Panc1 (cell line): Measurements from ENCODE around the gene MAGED2. TPM values are rescaled to one million over a fixed set of nuclear protein-coding genes. Genes with fewer than 3 reads are reported as not detected.

Experiments
- ATAC-seq: fragments of 200-7000 bp; cut with Tn5 transposase; 2 replicates; pipeline ENCODE4 v1.9.1; 2020; ENCODE audit warnings: mild to moderate bottlenecking, moderate library complexity
- BruUV-seq: library from RNA; stranded (reverse); fragments of 400-500 nt; replicated peaks from 2 replicates; lab custom pipeline; 2021; lab: Mats Ljungman, UMichigan
- CTCF ChIA-PET: fragments of 300-600 bp; sonication (Branson Sonifier 250); formaldehyde crosslinking; loops from one replicate; lab custom pipeline; 2022; ENCODE audit warnings: antibody characterized with exemption; lab: Charles Lee
- POLR2A ChIA-PET: fragments of 300-600 bp; sonication (Branson Sonifier 250); formaldehyde crosslinking; loops from one replicate; lab custom pipeline; 2022; ENCODE audit warnings: antibody characterized with exemption; lab: Charles Lee
- DNase-seq: peaks from one replicate; pipeline ENCODE4 v3.0.0-alpha.2; 2010; ENCODE audit warnings: low read depth, low spot score
- H3K27ac ChIP-seq: 2 replicates; pipeline ENCODE4 v1.5.1; 2011; ENCODE audit warnings: mild to moderate bottlenecking, low read length, inconsistent platforms
- H3K27me3 ChIP-seq: fragments of 200-500 bp; sonication (Bioruptor generic); 2 replicates; pipeline ENCODE4 v1.6.0; 2014; ENCODE audit warnings: low read length, inconsistent platforms; ENCODE audit not compliant: control insufficient read depth, insufficient read depth
- H3K36me3 ChIP-seq: fragments of 200-500 bp; sonication (Bioruptor generic); 2 replicates; pipeline ENCODE4 v1.5.1; 2014; ENCODE audit warnings: inconsistent platforms, mild to moderate bottlenecking, low read length, moderate library complexity; ENCODE audit not compliant: control insufficient read depth, insufficient read depth
- H3K4me1 ChIP-seq: 2 replicates; pipeline ENCODE4 v1.5.1; 2011; ENCODE audit warnings: inconsistent platforms, mild to moderate bottlenecking, low read length, moderate library complexity; ENCODE audit not compliant: control insufficient read depth, insufficient read depth
- H3K4me3 ChIP-seq, 2 experiments: 2 replicates each; pipeline ENCODE4 v1.5.1; 2011 to 2012; ENCODE audit warnings: low read depth in 2 of 2, low read length in 2 of 2, mild to moderate bottlenecking in 2 of 2, inconsistent platforms in 1 of 2, moderate library complexity in 1 of 2
- H3K9me3 ChIP-seq: fragments of 200-500 bp; sonication (Bioruptor generic); 2 replicates; pipeline ENCODE4 v1.5.1; 2014; ENCODE audit warnings: low read depth, mild to moderate bottlenecking, inconsistent platforms, low read length, moderate library complexity; ENCODE audit not compliant: control insufficient read depth, insufficient read depth
- CTCF ChIP-seq: fragments of 450-650 bp; IDR thresholded peaks from 2 replicates; pipeline ENCODE4 v1.5.1; 2017; ENCODE audit warnings: mild to moderate bottlenecking
- POLR2AphosphoS5 ChIP-seq: IDR thresholded peaks from 2 replicates; pipeline ENCODE4 v1.6.1; 2012; ENCODE audit warnings: mild to moderate bottlenecking, low read depth, low read length, moderate library complexity
- REST ChIP-seq, 2 experiments: IDR thresholded peaks; 2 replicates each; pipeline ENCODE4 v1.6.1; 2011 to 2012; ENCODE audit warnings: low read depth in 2 of 2, control low read depth in 1 of 2, low read length in 1 of 2, mild to moderate bottlenecking in 1 of 2, moderate library complexity in 1 of 2; ENCODE audit not compliant: insufficient read depth in 1 of 2
- SIN3A ChIP-seq: IDR thresholded peaks from 2 replicates; pipeline ENCODE4 v1.6.1; 2012; ENCODE audit warnings: low read depth, mild to moderate bottlenecking, low read length, moderate library complexity, borderline replicate concordance; ENCODE audit not compliant: insufficient read depth
- TCF7L2 ChIP-seq: IDR thresholded peaks from 2 replicates; pipeline ENCODE4 v1.6.1; 2011; ENCODE audit warnings: mild to moderate bottlenecking, low read depth, low read length, inconsistent platforms
- in situ Hi-C: cut with HindIII; loops from 2 replicates; pipeline ENCODE4 v1.10.0; 2016; ENCODE audit warnings: low sequenced_read_pairs, low pct_unique_long_range_greater_than_20kb
- intact Hi-C: fragments of 100-400 bp; cut with micrococcal nuclease; formaldehyde crosslinking; loops from one replicate; pipeline ENCODE4 v1.10.0; 2022; ENCODE audit not compliant: unreplicated experiment
- total RNA-seq: library from RNA; stranded (reverse); gene quantifications from one replicate; pipeline ENCODE4 v1.2.1, GENCODE V29; 2021; ENCODE audit not compliant: unreplicated experiment

The MAGED2 gene
- total RNA-seq, 1 experiment from 2014 or later: 69.5 TPM

- Histone ChIP-seq H3K9me3 (no peaks in the 10 kb centered on the region), H3K27ac (peak overlapping the region; percentile 81), H3K4me3 (peak overlapping the region; percentile 73 to 80), H3K36me3 (no peaks in the 10 kb centered on the region), H3K27me3 (peaks cover 3% of the 10 kb centered on the region), H3K4me1 (peaks cover 3% of the 10 kb centered on the region; the same call in 1 of the 2 replicates)
- ATAC-seq (peak; percentile 79), DNase-seq (no peak)
- TF ChIP-seq POLR2AphosphoS5 (no peak), CTCF (no peak), REST (IDR thresholded peaks at IDR 0.05; ENCODE audit: insufficient read depth in 1 of 2, low read depth in 2 of 2, low read length in 1 of 2) (no peak), SIN3A (no peak), TCF7L2 (no peak)
- intact Hi-C loops (no loop called here), in situ Hi-C loops (no loop called here)
- BruUV-seq: no TSS peak
- CTCF ChIA-PET: no interaction called here
- POLR2A ChIA-PET: interaction anchor here (0.6 kb wide), 1 partner anchor 1125 kb away, joined by 11 read pairs; no protein-coding TSS in a partner anchor
These were observed 612 bp downstream of the MAGED2 start for GRCh38 chrX:54808109-54808604.

- intact Hi-C loops (no loop called here), in situ Hi-C loops (no loop called here)
- Histone ChIP-seq H3K27me3 (peaks cover 3% of the 10 kb centered on the region), H3K27ac (peak overlapping the region; percentile 83), H3K4me1 (peaks cover 3% of the 10 kb centered on the region; the same call in 1 of the 2 replicates), H3K9me3 (no peaks in the 10 kb centered on the region), H3K36me3 (no peaks in the 10 kb centered on the region), H3K4me3 (peak overlapping the region; percentile 73 to 80)
- no TSS peak for BruUV-seq
- peak; percentile 90 for ATAC-seq
- no peak for TF ChIP-seq CTCF
- peak; percentile 49; the same call in 1 of the 2 replicates for TF ChIP-seq POLR2AphosphoS5
- no peak for TF ChIP-seq SIN3A
- TF ChIP-seq TCF7L2: peak; percentile 100
- TF ChIP-seq REST (IDR thresholded peaks at IDR 0.05; ENCODE audit: insufficient read depth in 1 of 2, low read depth in 2 of 2, low read length in 1 of 2): no peak
- ChIA-PET CTCF (no interaction called here), POLR2A (interaction anchor here (0.6 kb wide), 1 partner anchor 1126 kb away, joined by 11 read pairs; no protein-coding TSS in a partner anchor)
- DNase-seq: peak; percentile 94
These were observed 1.3 kb downstream of the MAGED2 start for GRCh38 chrX:54808605-54809483.
